SK-N-SH (cell line): ENCODE measurements around the gene TECPR2. TPM values are rescaled to one million over a fixed set of nuclear protein-coding genes. Genes with fewer than 3 reads are reported as not detected.

Source experiments
- CTCF ChIA-PET: fragments of 300-600, 350-600 bp; formaldehyde crosslinking; extraction: SDS; loops from one replicate; lab custom pipeline; 2021; lab: Yijun Ruan, JAX
- POLR2A ChIA-PET: fragments of 350-600 bp; sonication (Branson Sonifier 250); formaldehyde crosslinking; extraction: SDS; loops from one replicate; lab custom pipeline; 2020; ENCODE audit warnings: antibody characterized with exemption, inconsistent platforms; lab: Yijun Ruan, JAX
- DNase-seq: peaks from one replicate; pipeline ENCODE4 v3.0.0; 2012
- H2AFZ ChIP-seq: fragments of 200-600 bp; sonication (generic); 2 replicates; pipeline ENCODE4 v1.8.1; 2016; ENCODE audit warnings: antibody characterized with exemption, mild to moderate bottlenecking, low read depth
- H3F3A ChIP-seq: fragments of 200-600 bp; sonication (generic); replicated peaks from 2 replicates; pipeline ENCODE3; 2016; ENCODE audit warnings: antibody characterized with exemption, mild to moderate bottlenecking; ENCODE audit not compliant: insufficient read depth
- H3K27ac ChIP-seq, 2 experiments: fragments of 200-500 bp in 1 of 2; fragments of 200-600 bp in 1 of 2; sonication (Bioruptor generic) in 1 of 2; sonication (generic), shearing (Covaris generic) in 1 of 2; 2 replicates each; pipeline versions ENCODE4 v1.5.1 to v1.6.1; 2014 to 2016; ENCODE audit warnings: low read depth in 2 of 2, inconsistent platforms in 1 of 2, low read length in 1 of 2, mild to moderate bottlenecking in 1 of 2, mixed read lengths in 1 of 2
- H3K27me3 ChIP-seq: fragments of 200-600 bp; sonication (generic), shearing (Covaris generic); 2 replicates; pipeline ENCODE4 v1.6.1; 2016; ENCODE audit warnings: mixed run types; ENCODE audit not compliant: insufficient read depth
- H3K36me3 ChIP-seq, 2 experiments: fragments of 200-500 bp in 1 of 2; fragments of 200-600 bp in 1 of 2; sonication (Bioruptor generic) in 1 of 2; sonication (generic) in 1 of 2; replicated peaks in 1 of 2; 2 replicates each; pipeline versions ENCODE3 to v1.5.1; 2014 to 2016; ENCODE audit warnings: low read length in 1 of 2, mild to moderate bottlenecking in 1 of 2; ENCODE audit not compliant: insufficient read depth in 2 of 2, control insufficient read depth in 1 of 2
- H3K4me1 ChIP-seq, 2 experiments: fragments of 200-500 bp in 1 of 2; fragments of 200-600 bp in 1 of 2; sonication (Bioruptor generic) in 1 of 2; sonication (generic), shearing (Covaris generic) in 1 of 2; 2 replicates each; pipeline versions ENCODE4 v1.5.1 to v1.6.1; 2014 to 2016; ENCODE audit warnings: low read depth in 1 of 2, low read length in 1 of 2, mixed run types in 1 of 2; ENCODE audit not compliant: insufficient read depth in 2 of 2, control insufficient read depth in 1 of 2
- H3K4me2 ChIP-seq: fragments of 200-600 bp; sonication (generic), shearing (Covaris generic); 2 replicates; pipeline ENCODE4 v1.6.1; 2017; ENCODE audit warnings: mixed run types
- H3K4me3 ChIP-seq, 2 experiments: fragments of 200-500 bp in 1 of 2; fragments of 200-600 bp in 1 of 2; sonication (Bioruptor generic) in 1 of 2; sonication (generic), shearing (Covaris generic) in 1 of 2; 2 replicates each; pipeline versions ENCODE4 v1.5.1 to v1.8.1; 2014 to 2016; ENCODE audit warnings: low read depth in 2 of 2, inconsistent platforms in 1 of 2, low read length in 1 of 2, mild to moderate bottlenecking in 1 of 2, mixed read lengths in 1 of 2, moderate library complexity in 1 of 2
- H3K79me2 ChIP-seq: fragments of 200-600 bp; sonication (generic); 2 replicates; pipeline ENCODE4 v1.8.1; 2017; ENCODE audit warnings: mild to moderate bottlenecking; ENCODE audit not compliant: insufficient read depth
- H3K9ac ChIP-seq: fragments of 200-600 bp; sonication (generic); 2 replicates; pipeline ENCODE4 v1.6.1; 2017; ENCODE audit warnings: mixed run types
- H3K9me2 ChIP-seq: fragments of 200-600 bp; sonication (generic); 2 replicates; pipeline ENCODE4 v1.6.1; 2017; ENCODE audit warnings: mixed run types
- H3K9me3 ChIP-seq: fragments of 200-600 bp; sonication (generic); 2 replicates; pipeline ENCODE4 v1.6.1; 2017; ENCODE audit warnings: mixed run types, mild to moderate bottlenecking, moderate library complexity
- H4K20me1 ChIP-seq: fragments of 200-600 bp; sonication (generic); 2 replicates; pipeline ENCODE4 v1.6.1; 2017; ENCODE audit warnings: mild to moderate bottlenecking, mixed run types; ENCODE audit not compliant: insufficient read depth
- EZH2phosphoT487 ChIP-seq: fragments of 200-600 bp; sonication (generic); IDR thresholded peaks from 2 replicates; pipeline ENCODE4 v1.6.1; 2017; ENCODE audit warnings: low read depth, mixed run types, mild to moderate bottlenecking, antibody characterized with exemption, moderate library complexity, borderline replicate concordance
- GABPA ChIP-seq: IDR thresholded peaks from 2 replicates; pipeline ENCODE4 v1.4.0; 2012; ENCODE audit warnings: low read depth, mild to moderate bottlenecking
- NFIC ChIP-seq: IDR thresholded peaks from 2 replicates; pipeline ENCODE4 v1.4.0; 2012; ENCODE audit warnings: borderline replicate concordance
- POLR2AphosphoS5 ChIP-seq: IDR thresholded peaks from 2 replicates; pipeline ENCODE4 v1.6.1; 2012; ENCODE audit warnings: low read depth, low read length
- RCOR1 ChIP-seq: fragments of 150-350 bp; IDR thresholded peaks from 2 replicates; pipeline ENCODE4 v1.6.1; 2017; ENCODE audit warnings: antibody characterized with exemption, low read length
- RFX5 ChIP-seq: IDR thresholded peaks from 2 replicates; pipeline ENCODE4 v1.6.1; 2012; ENCODE audit warnings: mild to moderate bottlenecking, improper control_type of control experiment, low read length
- SIN3A ChIP-seq: IDR thresholded peaks from 2 replicates; pipeline ENCODE4 v1.6.1; 2012; ENCODE audit warnings: low read depth, mild to moderate bottlenecking, low read length, moderate library complexity, borderline replicate concordance
- SMC3 ChIP-seq: IDR thresholded peaks from 2 replicates; pipeline ENCODE4 v1.6.1; 2012; ENCODE audit warnings: low read depth, low read length, improper control_type of control experiment
- TEAD4 ChIP-seq: IDR thresholded peaks from 2 replicates; pipeline ENCODE4 v1.4.0; 2012; ENCODE audit warnings: mild to moderate bottlenecking, borderline replicate concordance; ENCODE audit not compliant: insufficient read depth
- YY1 ChIP-seq: IDR thresholded peaks from 2 replicates; pipeline ENCODE4 v1.4.0; 2012; ENCODE audit warnings: low read depth, mild to moderate bottlenecking
- WGBS: methylation state at CpG from one replicate; pipeline ENCODE4 v1.1.6; 2017; ENCODE audit warnings: low lambda C conversion rate; 5-methylcytosine and 5-hydroxymethylcytosine counted together
- polyA plus RNA-seq, 3 experiments: library from polyadenylated mRNA; depleted of rRNA; stranded (reverse); fragments of >200 nt; gene quantifications; 2 replicates each; pipeline ENCODE4 v1.2.3, GENCODE V29; 2012
- TF ChIP-seq, protein P1 (sequence below): IDR thresholded peaks from 2 replicates; pipeline ENCODE4 v1.4.0; 2012; ENCODE audit warnings: low read depth, borderline replicate concordance
- TF ChIP-seq, protein P2 (sequence below): IDR thresholded peaks from 2 replicates; pipeline ENCODE4; 2012
- TF ChIP-seq, protein P3 (sequence below): IDR thresholded peaks from 2 replicates; pipeline ENCODE4 v1.6.1; 2012; ENCODE audit warnings: mild to moderate bottlenecking, low read depth, low read length, moderate library complexity

The TECPR2 gene
- polyA plus RNA-seq, 1 of the 3 experiments (the other 2 are of a cell fraction): 6.9 TPM

- POLR2A ChIA-PET: no interaction called here
- Histone ChIP-seq H4K20me1 (no peaks in the 10 kb centered on the region), H3K9me2 (no peaks in the 10 kb centered on the region), H3K9me3 (no peaks in the 10 kb centered on the region), H3K4me1 (no peaks in the 10 kb centered on the region), H3K4me3 (no peak overlapping the region), H3K9ac (no peak overlapping the region), H3K79me2 (no peaks in the 10 kb centered on the region), H3K27ac (no peak overlapping the region), H3K27me3 (no peaks in the 10 kb centered on the region), H3K36me3 (peaks cover 6 to 12% of the 10 kb centered on the region in 2 experiments), H3F3A (no peaks in the 10 kb centered on the region), H3K4me2 (no peak overlapping the region), H2AFZ (no peak overlapping the region)
- DNase-seq: no peak
- WGBS: 93% methylated on average over 4 of the region's 4 CpGs
- CTCF ChIA-PET: no interaction called here
- TF ChIP-seq YY1 (no peak), SMC3 (no peak), RCOR1 (no peak), POLR2AphosphoS5 (no peak), TEAD4 (no peak), EZH2phosphoT487 (no peak), RFX5 (no peak), GABPA (no peak), SIN3A (no peak), NFIC (no peak)
- TF ChIP-seq, protein P1, sequence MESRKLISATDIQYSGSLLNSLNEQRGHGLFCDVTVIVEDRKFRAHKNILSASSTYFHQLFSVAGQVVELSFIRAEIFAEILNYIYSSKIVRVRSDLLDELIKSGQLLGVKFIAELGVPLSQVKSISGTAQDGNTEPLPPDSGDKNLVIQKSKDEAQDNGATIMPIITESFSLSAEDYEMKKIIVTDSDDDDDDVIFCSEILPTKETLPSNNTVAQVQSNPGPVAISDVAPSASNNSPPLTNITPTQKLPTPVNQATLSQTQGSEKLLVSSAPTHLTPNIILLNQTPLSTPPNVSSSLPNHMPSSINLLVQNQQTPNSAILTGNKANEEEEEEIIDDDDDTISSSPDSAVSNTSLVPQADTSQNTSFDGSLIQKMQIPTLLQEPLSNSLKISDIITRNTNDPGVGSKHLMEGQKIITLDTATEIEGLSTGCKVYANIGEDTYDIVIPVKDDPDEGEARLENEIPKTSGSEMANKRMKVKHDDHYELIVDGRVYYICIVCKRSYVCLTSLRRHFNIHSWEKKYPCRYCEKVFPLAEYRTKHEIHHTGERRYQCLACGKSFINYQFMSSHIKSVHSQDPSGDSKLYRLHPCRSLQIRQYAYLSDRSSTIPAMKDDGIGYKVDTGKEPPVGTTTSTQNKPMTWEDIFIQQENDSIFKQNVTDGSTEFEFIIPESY: no peak
- TF ChIP-seq, protein P2, sequence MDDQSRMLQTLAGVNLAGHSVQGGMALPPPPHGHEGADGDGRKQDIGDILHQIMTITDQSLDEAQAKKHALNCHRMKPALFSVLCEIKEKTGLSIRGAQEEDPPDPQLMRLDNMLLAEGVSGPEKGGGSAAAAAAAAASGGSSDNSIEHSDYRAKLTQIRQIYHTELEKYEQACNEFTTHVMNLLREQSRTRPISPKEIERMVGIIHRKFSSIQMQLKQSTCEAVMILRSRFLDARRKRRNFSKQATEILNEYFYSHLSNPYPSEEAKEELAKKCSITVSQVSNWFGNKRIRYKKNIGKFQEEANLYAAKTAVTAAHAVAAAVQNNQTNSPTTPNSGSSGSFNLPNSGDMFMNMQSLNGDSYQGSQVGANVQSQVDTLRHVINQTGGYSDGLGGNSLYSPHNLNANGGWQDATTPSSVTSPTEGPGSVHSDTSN: no peak
- TF ChIP-seq, protein P3, sequence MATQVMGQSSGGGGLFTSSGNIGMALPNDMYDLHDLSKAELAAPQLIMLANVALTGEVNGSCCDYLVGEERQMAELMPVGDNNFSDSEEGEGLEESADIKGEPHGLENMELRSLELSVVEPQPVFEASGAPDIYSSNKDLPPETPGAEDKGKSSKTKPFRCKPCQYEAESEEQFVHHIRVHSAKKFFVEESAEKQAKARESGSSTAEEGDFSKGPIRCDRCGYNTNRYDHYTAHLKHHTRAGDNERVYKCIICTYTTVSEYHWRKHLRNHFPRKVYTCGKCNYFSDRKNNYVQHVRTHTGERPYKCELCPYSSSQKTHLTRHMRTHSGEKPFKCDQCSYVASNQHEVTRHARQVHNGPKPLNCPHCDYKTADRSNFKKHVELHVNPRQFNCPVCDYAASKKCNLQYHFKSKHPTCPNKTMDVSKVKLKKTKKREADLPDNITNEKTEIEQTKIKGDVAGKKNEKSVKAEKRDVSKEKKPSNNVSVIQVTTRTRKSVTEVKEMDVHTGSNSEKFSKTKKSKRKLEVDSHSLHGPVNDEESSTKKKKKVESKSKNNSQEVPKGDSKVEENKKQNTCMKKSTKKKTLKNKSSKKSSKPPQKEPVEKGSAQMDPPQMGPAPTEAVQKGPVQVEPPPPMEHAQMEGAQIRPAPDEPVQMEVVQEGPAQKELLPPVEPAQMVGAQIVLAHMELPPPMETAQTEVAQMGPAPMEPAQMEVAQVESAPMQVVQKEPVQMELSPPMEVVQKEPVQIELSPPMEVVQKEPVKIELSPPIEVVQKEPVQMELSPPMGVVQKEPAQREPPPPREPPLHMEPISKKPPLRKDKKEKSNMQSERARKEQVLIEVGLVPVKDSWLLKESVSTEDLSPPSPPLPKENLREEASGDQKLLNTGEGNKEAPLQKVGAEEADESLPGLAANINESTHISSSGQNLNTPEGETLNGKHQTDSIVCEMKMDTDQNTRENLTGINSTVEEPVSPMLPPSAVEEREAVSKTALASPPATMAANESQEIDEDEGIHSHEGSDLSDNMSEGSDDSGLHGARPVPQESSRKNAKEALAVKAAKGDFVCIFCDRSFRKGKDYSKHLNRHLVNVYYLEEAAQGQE: no peak
Observed at GRCh38 chr14:102424520-102424919, 61.8 kb downstream of the TECPR2 start.
